Keratinocyte (primary cell): ENCODE results near the gene BHLHE23. TPM values are rescaled to one million over a fixed set of nuclear protein-coding genes. Genes with fewer than 3 reads are reported as not detected.

ENCODE experiments used
- DNase-seq: peaks from one replicate; pipeline ENCODE4 v3.0.0-alpha.2; 2011; ENCODE audit warnings: low read depth, missing footprints, low spot score
- FAIRE-seq: peaks from 2 replicates; lab custom pipeline; 2011; peaks lifted over from hg19 to GRCh38; lab: Jason Lieb, UNC
- H2AFZ ChIP-seq: 2 replicates; pipeline ENCODE4 v1.6.0; 2012; ENCODE audit warnings: low read length, control low read depth, inconsistent platforms; ENCODE audit not compliant: control insufficient read depth
- H3K27ac ChIP-seq: 2 replicates; pipeline ENCODE4 v1.5.1; 2011; ENCODE audit warnings: low read length; ENCODE audit not compliant: control insufficient read depth, insufficient read depth
- H3K27me3 ChIP-seq: 3 replicates; pipeline ENCODE4 v1.6.0; 2011; ENCODE audit warnings: low read length; ENCODE audit not compliant: control insufficient read depth, insufficient read depth; ENCODE audit errors: extremely low read depth
- H3K36me3 ChIP-seq, 2 experiments: 2 replicates in 1 of 2; 3 replicates in 1 of 2; pipeline ENCODE4 v1.5.1; 2011; ENCODE audit warnings: low read length in 2 of 2, mild to moderate bottlenecking in 1 of 2; ENCODE audit not compliant: control insufficient read depth in 2 of 2, insufficient read depth in 2 of 2; ENCODE audit errors: extremely low read depth in 1 of 2
- H3K4me1 ChIP-seq: 3 replicates; pipeline ENCODE4 v1.5.1; 2011; ENCODE audit warnings: low read length; ENCODE audit not compliant: control insufficient read depth, insufficient read depth; ENCODE audit errors: extremely low read depth
- H3K4me2 ChIP-seq: 3 replicates; pipeline ENCODE4 v1.6.0; 2011; ENCODE audit warnings: low read depth, low read length; ENCODE audit not compliant: control insufficient read depth, insufficient read depth; ENCODE audit errors: extremely low read depth
- H3K4me3 ChIP-seq, 3 experiments: fragments of 200-600 bp in 1 of 3; sonication (generic) in 1 of 3; 2 replicates in 2 of 3; 3 replicates in 1 of 3; pipeline ENCODE4 v1.5.1; 2011 to 2016; ENCODE audit warnings: low read length in 3 of 3, mild to moderate bottlenecking in 3 of 3, control low read depth in 2 of 3, inconsistent platforms in 1 of 3, low read depth in 1 of 3, mixed read lengths in 1 of 3, mixed run types in 1 of 3, moderate library complexity in 1 of 3; ENCODE audit not compliant: control insufficient read depth in 2 of 3, insufficient read depth in 2 of 3; ENCODE audit errors: extremely low read depth in 1 of 3
- H3K79me2 ChIP-seq: 2 replicates; pipeline ENCODE4 v1.6.0; 2012; ENCODE audit warnings: low read length; ENCODE audit not compliant: control insufficient read depth, insufficient read depth
- H3K9ac ChIP-seq: 3 replicates; pipeline ENCODE4 v1.6.0; 2011; ENCODE audit warnings: low read length; ENCODE audit not compliant: control insufficient read depth, insufficient read depth; ENCODE audit errors: extremely low read depth
- H3K9me1 ChIP-seq: 3 replicates; pipeline ENCODE4 v1.6.0; 2011; ENCODE audit warnings: low read length; ENCODE audit not compliant: control insufficient read depth, insufficient read depth; ENCODE audit errors: extremely low read depth
- H3K9me3 ChIP-seq: 2 replicates; pipeline ENCODE4 v1.5.1; 2012; ENCODE audit warnings: low read depth, low read length; ENCODE audit not compliant: control insufficient read depth
- H4K20me1 ChIP-seq: 3 replicates; pipeline ENCODE4 v1.6.0; 2011; ENCODE audit warnings: low read length; ENCODE audit not compliant: control insufficient read depth, insufficient read depth; ENCODE audit errors: extremely low read depth
- CTCF ChIP-seq, 3 experiments: IDR thresholded peaks in 1 of 3; conservative IDR thresholded peaks in 1 of 3; optimal IDR thresholded peaks in 1 of 3; 2 replicates in 2 of 3; 3 replicates in 1 of 3; pipeline versions ENCODE3 to v1.5.1; 2011; ENCODE audit warnings: low read length in 3 of 3, mild to moderate bottlenecking in 3 of 3, moderate library complexity in 2 of 3, control low read depth in 1 of 3, inconsistent platforms in 1 of 3; ENCODE audit not compliant: insufficient read depth in 2 of 3; ENCODE audit errors: extremely low read depth in 1 of 3
- EZH2 ChIP-seq: IDR thresholded peaks from one replicate; pipeline ENCODE4 v1.6.1; 2012; ENCODE audit warnings: inconsistent platforms, mild to moderate bottlenecking, low read length, moderate library complexity
- dilution Hi-C: fragments of 300-500 bp; cut with MboI; formaldehyde crosslinking; loops from one replicate; pipeline ENCODE4 v1.7.0; 2020; ENCODE audit warnings: low sequenced_read_pairs; ENCODE audit not compliant: extremely low pct_ligation_motif_present
- polyA plus RNA-seq, 5 experiments: library from polyadenylated mRNA; depleted of rRNA in 3 of 5; stranded (reverse) in 3 of 5; stranded (forward) in 1 of 5; unstranded in 1 of 5; fragments of >200 nt; gene quantifications; 1 replicate in 1 of 5; 2 replicates in 3 of 5; 3 replicates in 1 of 5; pipeline versions ENCODE4 v1.2.1 to v1.2.3, GENCODE V29; 2011 to 2012; ENCODE audit warnings: missing spikeins in 2 of 5, low read depth in 1 of 5, low replicate concordance in 1 of 5

Gene BHLHE23
- polyA plus RNA-seq, 1 donor (not counting 4 experiments of a cell fraction or from before 2014, with no cell fraction given), result not detected

- H3K9ac ChIP-seq, result no peak overlapping the region
- FAIRE-seq, result no peak
These were observed 2.5 kb upstream of the BHLHE23 start for GRCh38 chr20:63009045-63009961.

GRCh38 chr20:63008541-63009044, 1.8 kb upstream of the BHLHE23 start:
- peaks cover 85% of the 10 kb centered on the region for H3K27me3 ChIP-seq
- FAIRE-seq (no peak), DNase-seq (no peak)
- H3K4me2 ChIP-seq, result peak overlapping the region; percentile 27
- H4K20me1 ChIP-seq, result no peaks in the 10 kb centered on the region
- H3K4me1 ChIP-seq, result no peaks in the 10 kb centered on the region
- H2AFZ ChIP-seq, result no peak overlapping the region
- H3K4me3 ChIP-seq, result no peak overlapping the region
- H3K9me3 ChIP-seq, result no peaks in the 10 kb centered on the region
- dilution Hi-C loops, result no loop called here
- no peaks in the 10 kb centered on the region for H3K79me2 ChIP-seq
- H3K27ac ChIP-seq, result no peak overlapping the region
- no peak for TF ChIP-seq CTCF (optimal IDR thresholded peaks at IDR 0.05 in 1 of 3, IDR thresholded peaks at IDR 0.05 in 1 of 3, conservative IDR thresholded peaks at IDR 0.05 in 1 of 3; ENCODE audit: extremely low read depth in 1 of 3, insufficient read depth in 2 of 3, low read length in 3 of 3)
- no peaks in the 10 kb centered on the region for H3K9me1 ChIP-seq
- no peaks in the 10 kb centered on the region for H3K36me3 ChIP-seq
- H3K9ac ChIP-seq, result no peak overlapping the region

More at GRCh38 chr20:63009045-63009961, 2.5 kb upstream of the BHLHE23 start:
- H3K4me2 ChIP-seq, result peak overlapping the region; percentile 27
- TF ChIP-seq EZH2, result no peak
- TF ChIP-seq CTCF (optimal IDR thresholded peaks at IDR 0.05 in 1 of 3, IDR thresholded peaks at IDR 0.05 in 1 of 3, conservative IDR thresholded peaks at IDR 0.05 in 1 of 3; ENCODE audit: extremely low read depth in 1 of 3, insufficient read depth in 2 of 3, low read length in 3 of 3), result peak; percentile 77 to 94 (median 85)
- H3K36me3 ChIP-seq, result no peaks in the 10 kb centered on the region
- H3K27ac ChIP-seq, result no peak overlapping the region
- peaks cover 88% of the 10 kb centered on the region for H3K27me3 ChIP-seq
- no peak overlapping the region for H2AFZ ChIP-seq
- no peaks in the 10 kb centered on the region for H4K20me1 ChIP-seq
- no peak overlapping the region for H3K4me3 ChIP-seq
- no peak for DNase-seq
- no peaks in the 10 kb centered on the region for H3K9me1 ChIP-seq
- peaks cover 3% of the 10 kb centered on the region for H3K9me3 ChIP-seq
- H3K4me1 ChIP-seq, result no peaks in the 10 kb centered on the region
- no peaks in the 10 kb centered on the region for H3K79me2 ChIP-seq
- dilution Hi-C loops, result no loop called here
